ENCODE results near the gene ST14. TPM values are rescaled to one million over a fixed set of nuclear protein-coding genes. Genes with fewer than 3 reads are reported as not detected.

The ST14 gene
- total RNA-seq, 2 donors from 2014 or later, result 0.81 to 1.1 TPM

- ATAC-seq (no peak), DNase-seq (no peak)
- H3K4me3 Mint-ChIP-seq, result no peak overlapping the region
- peak overlapping the region; percentile 72 for H3K27ac Mint-ChIP-seq
- no peaks in the 10 kb centered on the region for H3K27me3 Mint-ChIP-seq
- H3K9me3 ChIP-seq (ENCODE audit: control insufficient read depth, low read length, poor library complexity, severe bottlenecking), result no peaks in the 10 kb centered on the region
- H3K36me3 Mint-ChIP-seq (ENCODE audit: low read depth), result peaks cover 6% of the 10 kb centered on the region
- peaks cover 19% of the 10 kb centered on the region for H3K4me1 Mint-ChIP-seq
Measured at GRCh38 chr11:130144861-130145281, 14.7 kb upstream of the ST14 start.

- no peak overlapping the region for H3K4me3 Mint-ChIP-seq
- no peaks in the 10 kb centered on the region for H3K27me3 Mint-ChIP-seq
- no peaks in the 10 kb centered on the region for H3K9me3 ChIP-seq (ENCODE audit: control insufficient read depth, low read length, poor library complexity, severe bottlenecking)
- peaks cover 2% of the 10 kb centered on the region for H3K36me3 Mint-ChIP-seq (ENCODE audit: low read depth)
- ATAC-seq, result no peak
- H3K27ac Mint-ChIP-seq, result peak overlapping the region; percentile 72
- H3K4me1 Mint-ChIP-seq, result peaks cover 17% of the 10 kb centered on the region
- DNase-seq, result no peak
Measured at GRCh38 chr11:130145311-130145812, 14.2 kb upstream of the ST14 start.

- peak; percentile 51 for ATAC-seq
- peak overlapping the region; percentile 49 for H3K4me3 Mint-ChIP-seq
- peaks cover 17% of the 10 kb centered on the region for H3K4me1 Mint-ChIP-seq
Measured at GRCh38 chr11:130145975-130146776, 13.4 kb upstream of the ST14 start.

GRCh38 chr11:130146796-130147195 is 12.8 kb upstream of the ST14 start:
- H3K36me3 Mint-ChIP-seq (ENCODE audit: low read depth), result peaks cover 2% of the 10 kb centered on the region
- ATAC-seq (peak; percentile 87), DNase-seq (no peak)
- H3K4me3 Mint-ChIP-seq, result peak overlapping the region; percentile 49
- no peaks in the 10 kb centered on the region for H3K9me3 ChIP-seq (ENCODE audit: control insufficient read depth, low read length, poor library complexity, severe bottlenecking)
- no peaks in the 10 kb centered on the region for H3K27me3 Mint-ChIP-seq
- H3K4me1 Mint-ChIP-seq, result peaks cover 17% of the 10 kb centered on the region
- peak overlapping the region; percentile 83 for H3K27ac Mint-ChIP-seq

More at GRCh38 chr11:130145975-130146776, 13.4 kb upstream of the ST14 start:
- DNase-seq, result no peak
- Mint-ChIP-seq H3K27me3 (no peaks in the 10 kb centered on the region), H3K27ac (peak overlapping the region; percentile 83), H3K36me3 (ENCODE audit: low read depth) (peaks cover 2% of the 10 kb centered on the region)
- H3K9me3 ChIP-seq (ENCODE audit: control insufficient read depth, low read length, poor library complexity, severe bottlenecking), result no peaks in the 10 kb centered on the region

- DNase-seq, result no peak
- no peak overlapping the region for H3K27ac Mint-ChIP-seq
- no peaks in the 10 kb centered on the region for H3K27me3 Mint-ChIP-seq
Measured at GRCh38 chr11:130148796-130149326, 10.7 kb upstream of the ST14 start.

GRCh38 chr11:130150790-130151189 is 8.8 kb upstream of the ST14 start:
- no peaks in the 10 kb centered on the region for H3K9me3 ChIP-seq (ENCODE audit: control insufficient read depth, low read length, poor library complexity, severe bottlenecking)
- Mint-ChIP-seq H3K27ac (peak overlapping the region; percentile 37), H3K4me1 (peaks cover 21% of the 10 kb centered on the region), H3K4me3 (no peak overlapping the region), H3K36me3 (ENCODE audit: low read depth) (no peaks in the 10 kb centered on the region), H3K27me3 (no peaks in the 10 kb centered on the region)
- no peak for ATAC-seq
- DNase-seq, result no peak

More at GRCh38 chr11:130148796-130149326, 10.7 kb upstream of the ST14 start:
- H3K9me3 ChIP-seq (ENCODE audit: control insufficient read depth, low read length, poor library complexity, severe bottlenecking), result no peaks in the 10 kb centered on the region
- H3K4me1 Mint-ChIP-seq, result peaks cover 17% of the 10 kb centered on the region
- H3K4me3 Mint-ChIP-seq, result no peak overlapping the region
- peaks cover 2% of the 10 kb centered on the region for H3K36me3 Mint-ChIP-seq (ENCODE audit: low read depth)
- ATAC-seq, result no peak

- H3K36me3 Mint-ChIP-seq (ENCODE audit: low read depth), result no peaks in the 10 kb centered on the region
- DNase-seq (no peak), ATAC-seq (no peak)
- H3K4me1 Mint-ChIP-seq, result peaks cover 19% of the 10 kb centered on the region
- H3K27me3 Mint-ChIP-seq, result no peaks in the 10 kb centered on the region
- H3K9me3 ChIP-seq (ENCODE audit: control insufficient read depth, low read length, poor library complexity, severe bottlenecking), result no peaks in the 10 kb centered on the region
- no peak overlapping the region for H3K4me3 Mint-ChIP-seq
- H3K27ac Mint-ChIP-seq, result peak overlapping the region; percentile 37
Measured at GRCh38 chr11:130151196-130151595, 8.4 kb upstream of the ST14 start.

GRCh38 chr11:130156108-130157022 is 3.2 kb upstream of the ST14 start:
- Mint-ChIP-seq H3K4me3 (no peak overlapping the region), H3K27ac (peak overlapping the region; percentile 21), H3K27me3 (peaks cover 27% of the 10 kb centered on the region), H3K36me3 (ENCODE audit: low read depth) (peaks cover 7% of the 10 kb centered on the region), H3K4me1 (peaks cover 17% of the 10 kb centered on the region)
- ATAC-seq (no peak), DNase-seq (no peak)
- no peaks in the 10 kb centered on the region for H3K9me3 ChIP-seq (ENCODE audit: control insufficient read depth, low read length, poor library complexity, severe bottlenecking)

- Mint-ChIP-seq H3K4me1 (peaks cover 20% of the 10 kb centered on the region), H3K27ac (no peak overlapping the region), H3K27me3 (peaks cover 35% of the 10 kb centered on the region), H3K36me3 (ENCODE audit: low read depth) (peaks cover 7% of the 10 kb centered on the region), H3K4me3 (no peak overlapping the region)
- H3K9me3 ChIP-seq (ENCODE audit: control insufficient read depth, low read length, poor library complexity, severe bottlenecking), result no peaks in the 10 kb centered on the region
- no peak for DNase-seq
- ATAC-seq, result no peak
Measured at GRCh38 chr11:130157101-130157500, 2.5 kb upstream of the ST14 start.

GRCh38 chr11:130157840-130158239 is 1.7 kb upstream of the ST14 start:
- Mint-ChIP-seq H3K4me1 (peaks cover 20% of the 10 kb centered on the region), H3K27ac (no peak overlapping the region), H3K36me3 (ENCODE audit: low read depth) (peaks cover 7% of the 10 kb centered on the region), H3K27me3 (peaks cover 42% of the 10 kb centered on the region), H3K4me3 (no peak overlapping the region)
- H3K9me3 ChIP-seq (ENCODE audit: control insufficient read depth, low read length, poor library complexity, severe bottlenecking), result no peaks in the 10 kb centered on the region
- no peak for DNase-seq
- no peak for ATAC-seq

- no peak overlapping the region for H3K27ac Mint-ChIP-seq
- H3K4me3 Mint-ChIP-seq, result peak overlapping the region; percentile 86
- H3K4me1 Mint-ChIP-seq, result peaks cover 22% of the 10 kb centered on the region
- H3K9me3 ChIP-seq (ENCODE audit: control insufficient read depth, low read length, poor library complexity, severe bottlenecking), result no peaks in the 10 kb centered on the region
- H3K27me3 Mint-ChIP-seq, result peaks cover 55% of the 10 kb centered on the region
- peaks cover 7% of the 10 kb centered on the region for H3K36me3 Mint-ChIP-seq (ENCODE audit: low read depth)
- DNase-seq (no peak), ATAC-seq (no peak)
Measured at GRCh38 chr11:130159139-130159538, 443 bp upstream of the ST14 start.

- DNase-seq (no peak), ATAC-seq (no peak)
- H3K4me1 Mint-ChIP-seq, result peaks cover 18% of the 10 kb centered on the region
- peaks cover 7% of the 10 kb centered on the region for H3K36me3 Mint-ChIP-seq (ENCODE audit: low read depth)
- no peaks in the 10 kb centered on the region for H3K9me3 ChIP-seq (ENCODE audit: control insufficient read depth, low read length, poor library complexity, severe bottlenecking)
- no peak overlapping the region for H3K27ac Mint-ChIP-seq
- peak overlapping the region; percentile 72 for H3K4me3 Mint-ChIP-seq
- H3K27me3 Mint-ChIP-seq, result peaks cover 65% of the 10 kb centered on the region
Measured at GRCh38 chr11:130160498-130161155, 1.0 kb downstream of the ST14 start.

Measured in T-helper 17 cell (primary cell).